ENCODE data around the gene IFT57.

DNA sequence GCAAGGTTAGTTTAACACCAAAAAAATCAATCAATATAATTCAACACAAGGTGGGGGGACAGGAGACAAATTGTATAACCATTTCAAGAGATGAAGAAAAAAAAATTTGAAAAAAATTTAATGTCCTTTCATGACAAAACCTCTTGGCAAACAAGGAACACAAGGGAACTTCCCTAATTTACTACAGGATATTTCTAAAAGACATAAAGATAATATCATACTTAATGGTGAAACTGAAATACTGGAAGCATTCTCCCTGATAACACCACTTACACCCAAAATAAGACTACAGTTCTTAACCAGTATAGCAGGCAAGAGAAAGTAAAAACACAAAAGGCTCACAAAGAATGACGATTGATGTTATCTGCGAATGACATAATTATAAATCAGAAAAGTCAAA is 44.7 kb downstream of the IFT57 start:
- TF ChIP-seq POLR2A (IDR thresholded peaks at IDR 0.05): no peak
- TF ChIP-seq, protein P1, sequence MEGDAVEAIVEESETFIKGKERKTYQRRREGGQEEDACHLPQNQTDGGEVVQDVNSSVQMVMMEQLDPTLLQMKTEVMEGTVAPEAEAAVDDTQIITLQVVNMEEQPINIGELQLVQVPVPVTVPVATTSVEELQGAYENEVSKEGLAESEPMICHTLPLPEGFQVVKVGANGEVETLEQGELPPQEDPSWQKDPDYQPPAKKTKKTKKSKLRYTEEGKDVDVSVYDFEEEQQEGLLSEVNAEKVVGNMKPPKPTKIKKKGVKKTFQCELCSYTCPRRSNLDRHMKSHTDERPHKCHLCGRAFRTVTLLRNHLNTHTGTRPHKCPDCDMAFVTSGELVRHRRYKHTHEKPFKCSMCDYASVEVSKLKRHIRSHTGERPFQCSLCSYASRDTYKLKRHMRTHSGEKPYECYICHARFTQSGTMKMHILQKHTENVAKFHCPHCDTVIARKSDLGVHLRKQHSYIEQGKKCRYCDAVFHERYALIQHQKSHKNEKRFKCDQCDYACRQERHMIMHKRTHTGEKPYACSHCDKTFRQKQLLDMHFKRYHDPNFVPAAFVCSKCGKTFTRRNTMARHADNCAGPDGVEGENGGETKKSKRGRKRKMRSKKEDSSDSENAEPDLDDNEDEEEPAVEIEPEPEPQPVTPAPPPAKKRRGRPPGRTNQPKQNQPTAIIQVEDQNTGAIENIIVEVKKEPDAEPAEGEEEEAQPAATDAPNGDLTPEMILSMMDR (IDR thresholded peaks at IDR 0.05 in 8 of 11, conservative IDR thresholded peaks at IDR 0.05 in 3 of 11): no peak

All from spleen (tissue), 7 donors.